GM19438 (cell line): ENCODE results near the gene SOWAHC.
"Not testable (repeated sequence)": the region's sequence is repeated elsewhere in the genome, so short reads cannot be mapped to it uniquely, and the experiment has no call there.

Experiments used
- ATAC-seq: cut with Tn5 transposase; IDR thresholded peaks from one replicate; pipeline ENCODE4 v1.9.1; 2021; ENCODE audit warnings: low read depth; ENCODE audit not compliant: unreplicated experiment

Gene SOWAHC

DNA sequence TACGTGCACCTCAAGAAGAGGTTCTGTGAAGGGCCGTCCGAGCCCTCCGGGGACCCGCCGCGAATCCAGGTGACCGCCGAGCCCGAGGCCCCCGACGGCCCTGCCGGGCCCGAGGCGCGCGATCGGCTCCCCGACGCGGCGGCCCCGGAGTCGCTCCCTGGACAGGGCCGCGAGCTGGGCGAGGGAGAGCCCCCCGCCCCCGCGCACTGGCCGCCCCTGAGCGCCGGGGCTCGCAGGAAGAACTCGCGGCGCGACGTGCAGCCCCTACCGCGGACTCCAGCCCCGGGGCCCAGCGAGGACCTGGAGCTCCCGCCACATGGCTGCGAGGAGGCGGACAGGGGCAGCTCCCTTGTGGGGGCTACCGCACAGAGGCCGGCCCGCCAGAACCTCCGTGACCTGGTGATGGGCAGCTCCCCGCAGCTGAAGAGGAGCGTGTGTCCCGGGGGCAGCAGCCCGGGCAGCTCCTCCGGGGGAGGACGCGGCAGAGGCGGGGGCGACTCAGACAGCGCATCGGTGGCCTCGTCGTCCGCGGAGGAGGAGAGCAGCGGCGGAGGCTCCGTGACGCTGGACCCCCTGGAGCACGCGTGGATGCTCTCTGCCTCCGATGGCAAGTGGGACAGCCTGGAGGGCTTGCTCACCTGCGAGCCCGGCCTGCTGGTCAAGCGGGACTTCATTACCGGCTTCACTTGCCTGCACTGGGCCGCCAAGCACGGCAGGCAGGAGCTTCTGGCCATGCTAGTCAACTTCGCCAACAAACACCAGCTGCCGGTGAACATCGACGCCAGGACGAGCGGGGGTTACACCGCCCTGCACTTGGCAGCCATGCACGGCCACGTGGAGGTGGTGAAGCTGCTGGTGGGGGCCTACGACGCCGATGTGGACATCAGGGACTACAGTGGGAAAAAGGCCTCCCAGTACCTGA lies 812 bp downstream of the SOWAHC start:
- no peak for ATAC-seq

DNA sequence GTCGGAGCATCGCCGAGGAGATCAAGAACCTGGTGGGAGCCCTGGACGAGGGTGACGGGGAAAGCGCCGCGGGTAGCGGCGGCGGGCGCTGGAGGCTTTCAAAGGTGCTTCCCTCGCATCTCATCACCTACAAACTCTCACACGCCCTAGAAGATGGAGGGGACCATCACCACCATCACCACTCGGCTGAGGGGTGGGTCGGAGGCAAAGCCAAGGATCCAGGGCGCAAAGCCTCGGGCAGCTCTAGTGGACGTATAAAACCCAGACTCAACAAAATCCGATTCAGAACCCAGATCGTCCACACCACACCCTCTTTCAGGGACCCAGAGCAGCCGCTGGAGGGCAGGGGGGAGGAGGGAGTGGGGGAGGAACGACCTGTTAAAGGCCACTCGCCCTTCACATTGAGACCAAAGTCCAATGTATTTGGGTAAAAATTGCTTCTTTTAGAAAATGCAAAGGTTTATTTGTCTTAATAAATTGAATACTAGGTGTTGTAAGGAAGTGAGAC lies 1.5 kb downstream of the SOWAHC start:
- ATAC-seq: no peak

DNA sequence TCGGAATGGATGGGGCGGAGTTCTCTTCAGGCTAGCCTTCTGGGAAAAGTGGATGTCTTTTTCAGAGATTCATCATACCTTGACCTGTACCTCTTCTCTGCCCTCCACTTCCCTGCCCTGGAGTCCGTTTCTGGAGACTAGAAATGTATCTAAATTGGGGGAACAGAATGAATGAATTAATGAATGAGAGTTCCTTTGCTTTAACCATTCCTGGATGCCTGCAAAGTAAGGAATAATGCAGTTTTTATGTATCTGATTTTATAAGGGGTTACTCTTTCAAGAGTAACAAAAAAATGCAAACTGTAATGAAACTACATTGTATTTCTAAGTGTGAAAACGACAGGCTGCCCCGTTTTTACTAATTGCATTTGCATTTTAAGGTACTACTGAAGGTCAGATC lies 2.0 kb downstream of the SOWAHC start:
- no peak for ATAC-seq

DNA sequence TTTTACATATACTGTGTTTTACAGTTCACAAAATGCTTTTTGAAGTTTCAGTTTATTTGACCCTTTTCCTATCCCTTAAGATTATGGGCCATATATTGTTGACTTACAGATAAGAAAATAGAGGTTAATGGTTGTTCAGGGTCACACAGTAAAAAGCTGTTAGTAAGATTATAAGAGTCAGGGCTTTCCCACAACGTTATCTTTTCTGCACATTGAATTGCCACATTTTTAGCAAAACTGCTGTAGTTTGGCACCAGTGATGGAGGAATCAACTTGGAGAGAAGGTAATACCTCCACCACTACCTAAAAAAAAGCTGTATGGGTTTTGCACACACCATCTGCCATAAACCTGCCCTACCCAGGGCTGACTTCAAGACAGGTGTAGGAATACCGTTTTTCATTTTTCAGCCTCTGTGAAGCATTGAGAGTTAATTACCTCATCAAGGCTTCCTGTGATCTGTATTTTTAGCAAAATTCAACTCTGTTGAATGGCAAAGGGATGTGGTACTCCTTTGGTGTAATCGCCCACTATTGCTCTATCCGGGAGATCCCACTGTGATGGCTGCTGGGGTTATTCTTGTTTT lies 5.0 kb downstream of the SOWAHC start:
- no peak for ATAC-seq

DNA sequence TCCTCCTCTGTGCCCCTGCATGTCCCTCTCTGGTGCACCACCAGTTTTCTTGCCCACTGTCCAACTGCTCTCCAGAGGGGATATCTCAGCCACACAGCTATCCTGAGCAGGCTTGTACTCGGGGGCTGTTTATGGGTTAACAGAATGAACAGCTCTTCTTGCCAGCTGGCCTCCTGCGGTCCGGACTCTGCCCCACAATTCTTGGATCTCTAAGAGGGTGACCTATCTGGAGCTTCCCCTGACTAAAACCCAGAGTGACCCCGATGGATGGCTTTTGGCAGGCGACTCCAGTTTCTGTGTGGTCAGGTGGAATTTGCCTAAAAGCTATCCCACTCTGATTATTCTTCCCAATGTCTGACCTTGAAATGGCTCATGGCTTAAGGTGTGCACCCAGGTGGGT lies 9.1 kb downstream of the SOWAHC start:
- ATAC-seq: no peak

DNA sequence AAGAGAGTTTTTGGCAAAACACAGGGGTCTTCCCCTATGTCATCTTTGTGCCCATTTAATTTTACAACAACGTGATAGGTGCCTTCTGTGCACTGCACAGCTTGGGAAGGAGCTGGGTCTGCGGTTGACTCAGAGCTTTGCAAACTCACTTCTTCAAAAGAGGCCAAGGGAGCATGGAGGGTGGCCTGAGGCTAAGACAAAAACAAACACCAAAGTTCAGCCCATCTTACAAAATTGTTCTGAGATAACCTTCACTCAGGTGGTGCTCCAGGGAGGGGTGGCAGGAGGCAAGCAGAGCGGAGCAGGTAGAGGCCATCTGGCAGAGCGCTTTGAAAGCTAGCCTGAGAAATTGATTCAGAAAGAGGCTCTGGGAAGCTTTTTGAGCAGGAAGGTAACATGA lies 9.8 kb downstream of the SOWAHC start:
- no peak for ATAC-seq

DNA sequence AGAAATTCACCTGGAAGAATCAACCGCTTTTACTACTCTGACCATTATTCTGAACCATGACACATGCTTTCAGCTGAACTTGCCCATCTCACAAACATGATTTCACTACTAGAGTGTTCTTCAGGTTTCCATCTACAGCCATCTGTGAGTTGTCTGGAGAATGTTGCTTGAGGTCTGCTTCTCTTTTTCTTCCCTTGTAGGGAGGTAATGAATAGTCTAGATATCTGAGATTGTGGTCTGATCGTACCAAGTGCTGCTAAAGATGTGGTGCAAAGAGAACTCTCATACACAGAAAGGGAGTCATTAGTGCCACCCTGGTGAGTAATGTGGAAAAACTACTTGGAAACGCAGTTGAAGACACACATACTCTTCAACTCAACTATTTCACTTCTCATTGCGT lies 10.2 kb downstream of the SOWAHC start:
- no peak for ATAC-seq

DNA sequence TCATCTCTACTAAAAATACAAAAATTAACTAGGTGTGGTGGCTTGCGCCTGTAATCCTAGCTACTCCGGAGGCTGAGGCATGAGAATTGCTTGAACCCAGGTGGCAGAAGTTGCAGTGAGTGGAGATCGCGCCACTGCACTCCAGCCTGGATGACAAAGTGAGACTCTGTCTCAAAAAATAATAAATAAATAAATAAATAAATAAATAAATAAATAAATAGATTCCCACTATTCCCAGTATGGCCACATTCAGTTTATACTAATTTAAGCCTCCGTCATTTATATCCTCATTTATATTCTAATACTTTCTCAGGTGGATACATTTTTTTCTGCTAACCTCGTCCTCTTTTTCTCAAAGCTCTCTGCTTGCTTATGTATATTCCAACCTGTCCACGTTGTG lies 14.2 kb downstream of the SOWAHC start:
- ATAC-seq: not testable (repeated sequence)

DNA sequence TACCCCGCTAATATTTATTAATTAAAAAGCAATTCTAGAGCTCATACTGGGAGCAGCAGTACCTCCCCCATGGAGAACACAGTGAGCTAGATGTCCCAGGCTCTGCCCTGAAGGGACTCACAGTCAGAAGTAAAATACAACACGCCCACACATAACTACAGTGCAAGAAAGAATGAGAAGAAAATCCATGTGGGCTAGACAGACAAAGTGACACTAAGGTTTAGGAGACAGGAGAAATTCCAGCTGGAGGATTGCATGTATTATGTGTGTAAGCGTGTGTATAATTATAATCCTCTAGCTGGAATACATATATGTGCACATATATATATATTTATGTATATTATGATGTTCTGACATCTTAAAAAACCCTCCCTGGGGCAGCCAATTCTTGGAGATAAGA lies 15.7 kb downstream of the SOWAHC start:
- no peak for ATAC-seq

DNA sequence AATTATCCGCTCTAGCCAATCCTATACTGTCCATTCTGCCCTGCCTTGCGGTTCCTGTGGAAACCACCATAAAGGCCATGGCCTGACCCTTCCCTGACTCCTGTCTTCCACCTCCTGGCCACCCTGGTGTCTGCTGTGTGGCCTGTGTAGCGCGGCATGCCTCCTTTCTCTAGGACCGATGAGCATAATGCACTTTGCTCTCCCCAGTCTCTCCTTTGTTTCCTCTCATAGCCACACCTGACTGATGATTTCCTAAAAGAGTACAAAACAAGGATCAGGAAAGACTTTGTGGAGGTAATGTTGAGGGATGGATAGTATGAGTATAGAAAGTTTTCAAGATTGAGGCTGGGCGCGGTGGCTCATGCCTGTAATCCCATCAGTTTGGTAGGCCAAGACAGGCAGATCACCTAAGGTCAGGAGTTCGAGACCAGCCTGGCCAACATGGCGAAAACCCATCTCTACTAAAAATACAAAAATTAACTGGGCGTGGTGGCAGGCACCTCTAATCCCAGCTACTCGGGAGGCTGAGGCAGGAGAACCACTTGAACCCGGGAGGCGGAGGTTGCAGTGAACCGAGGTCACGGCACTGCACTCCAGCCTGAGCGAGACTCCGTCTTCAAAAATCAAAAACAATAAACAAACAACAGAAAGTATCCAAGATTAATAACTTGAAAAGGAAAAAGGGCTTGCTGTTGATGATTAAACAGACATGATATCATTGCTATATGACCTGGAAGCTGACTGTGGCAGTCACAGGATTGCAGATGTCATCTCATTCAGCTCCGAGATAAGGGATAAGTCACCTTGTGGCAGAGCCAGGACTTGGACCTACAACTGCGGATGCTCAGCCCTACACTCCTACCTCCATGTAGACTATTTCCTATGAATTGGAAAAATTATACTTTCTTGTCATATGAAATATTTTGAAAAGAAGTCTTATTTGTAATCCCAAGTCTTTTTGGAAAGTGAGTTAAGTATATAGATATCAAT lies 16.6 kb downstream of the SOWAHC start:
- no peak for ATAC-seq

DNA sequence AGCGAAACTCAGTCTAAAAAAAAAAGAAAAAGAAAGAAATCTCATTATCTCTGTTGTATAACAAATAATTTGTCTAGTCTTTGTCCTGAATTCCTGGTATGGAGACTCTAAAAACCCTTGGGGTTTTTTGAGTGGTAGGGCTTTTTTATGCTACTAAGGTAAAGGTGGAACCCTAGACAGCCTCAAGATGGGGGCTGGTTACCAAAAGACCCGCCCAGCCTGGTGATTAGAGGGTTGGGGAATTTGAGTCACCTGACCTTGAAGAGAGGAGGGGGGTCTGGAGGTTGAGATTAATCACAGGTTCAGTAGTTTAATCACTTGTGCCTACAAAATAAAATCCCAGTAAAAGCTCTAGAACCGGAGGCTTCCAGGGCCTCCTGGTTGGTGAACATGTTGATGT lies 17.6 kb downstream of the SOWAHC start:
- no peak for ATAC-seq

DNA sequence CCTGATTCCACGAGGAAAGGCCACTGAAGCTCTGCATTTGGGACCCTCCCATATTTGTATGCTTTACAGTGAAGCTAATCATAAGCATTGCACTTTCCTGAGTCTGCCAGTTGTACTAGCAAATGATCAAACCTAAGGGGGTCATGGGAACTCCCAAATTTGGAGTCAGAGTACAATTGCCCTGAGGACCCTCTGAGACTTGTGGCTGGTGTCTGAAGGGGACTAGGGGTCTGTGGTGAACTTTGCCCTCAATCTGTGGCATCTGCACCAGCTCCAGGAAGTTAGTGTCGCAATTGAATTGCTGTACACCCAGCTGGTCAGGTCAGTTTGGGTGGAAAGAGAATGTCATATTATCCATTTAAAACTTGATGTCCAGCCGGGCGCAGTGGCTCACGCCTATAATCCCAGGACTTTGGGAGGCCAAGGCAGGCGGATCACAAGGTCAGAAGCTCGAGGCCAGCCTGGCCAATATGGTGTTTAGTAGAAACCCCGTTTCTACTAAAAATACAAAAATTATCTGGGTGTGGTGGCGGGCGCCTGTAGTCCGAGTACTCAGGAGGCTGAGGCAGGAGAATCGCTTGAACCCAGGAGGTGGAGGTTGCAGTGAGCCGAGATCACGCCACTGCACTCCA lies 18.1 kb downstream of the SOWAHC start:
- no peak for ATAC-seq

DNA sequence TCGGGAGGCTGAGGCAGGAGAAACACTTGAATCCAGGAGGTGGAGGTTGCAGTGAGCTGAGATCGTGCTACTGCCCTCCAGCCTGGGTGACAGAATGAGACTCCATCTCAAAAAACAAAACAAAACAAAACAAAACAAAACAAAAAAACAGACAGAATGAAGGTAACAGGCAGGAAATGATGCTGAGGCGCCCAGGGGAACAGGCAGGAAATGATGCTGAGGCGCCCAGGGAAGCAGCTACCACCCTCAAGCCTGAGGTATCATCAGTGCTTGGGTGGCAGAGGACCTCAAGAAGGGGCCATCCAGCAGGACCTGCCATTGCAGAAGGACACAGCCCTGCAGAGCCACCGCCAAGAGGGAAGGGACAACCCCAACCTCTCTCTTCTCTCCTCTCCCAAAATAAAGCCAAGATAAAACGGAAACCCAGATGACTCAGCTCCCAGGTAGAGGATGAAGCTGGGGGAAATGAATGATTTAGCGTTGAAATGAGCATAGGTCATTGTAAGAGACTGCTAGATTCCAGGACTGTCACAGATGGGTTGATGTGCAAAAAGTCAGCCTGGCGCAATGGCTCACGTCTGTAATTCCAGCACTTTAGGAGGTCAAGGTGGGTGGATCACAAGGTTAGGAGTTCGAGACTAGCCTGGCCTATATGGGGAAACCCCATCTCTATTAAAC lies 19.3 kb downstream of the SOWAHC start:
- no peak for ATAC-seq

DNA sequence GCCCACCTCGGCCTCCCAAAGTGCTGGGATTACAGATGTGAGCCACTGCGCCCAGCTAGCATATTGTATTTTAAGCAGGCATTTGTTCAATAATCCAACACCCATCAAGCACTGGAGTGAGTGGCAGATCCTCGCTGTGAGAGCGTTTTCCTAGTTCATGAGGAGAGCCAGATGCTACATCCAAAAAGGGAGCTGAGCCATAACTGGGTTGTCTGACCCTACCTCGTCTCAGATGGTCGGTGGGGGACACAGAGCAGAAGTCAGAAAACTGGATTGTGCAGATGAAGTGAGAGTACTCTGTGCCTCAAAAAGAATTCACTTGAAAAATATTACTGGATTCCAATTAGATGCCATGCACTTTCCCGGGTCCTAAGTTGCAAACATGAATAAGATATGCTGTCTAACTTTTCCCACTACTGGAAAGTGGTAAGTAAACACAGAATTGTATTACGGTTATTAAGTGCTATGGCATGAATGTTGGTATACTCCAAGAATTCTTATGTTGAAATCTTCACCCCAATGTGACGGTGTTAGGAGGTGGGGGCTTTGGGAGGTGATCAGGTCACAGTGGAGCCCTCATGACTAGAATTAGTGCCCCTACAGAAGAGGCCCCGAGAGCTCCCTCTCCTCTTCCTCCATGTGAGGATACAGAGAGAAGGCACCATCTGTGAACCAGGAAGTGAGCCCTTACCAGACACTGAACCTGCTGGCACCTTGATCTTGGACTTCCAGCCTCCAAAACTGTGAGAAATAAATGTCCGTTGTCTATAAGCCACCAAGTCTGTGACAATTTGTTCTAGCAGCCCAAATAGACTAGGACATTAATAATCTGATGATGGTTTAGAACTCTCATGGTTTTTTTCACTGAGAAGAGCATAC lies 21.5 kb downstream of the SOWAHC start:
- ATAC-seq: no peak

DNA sequence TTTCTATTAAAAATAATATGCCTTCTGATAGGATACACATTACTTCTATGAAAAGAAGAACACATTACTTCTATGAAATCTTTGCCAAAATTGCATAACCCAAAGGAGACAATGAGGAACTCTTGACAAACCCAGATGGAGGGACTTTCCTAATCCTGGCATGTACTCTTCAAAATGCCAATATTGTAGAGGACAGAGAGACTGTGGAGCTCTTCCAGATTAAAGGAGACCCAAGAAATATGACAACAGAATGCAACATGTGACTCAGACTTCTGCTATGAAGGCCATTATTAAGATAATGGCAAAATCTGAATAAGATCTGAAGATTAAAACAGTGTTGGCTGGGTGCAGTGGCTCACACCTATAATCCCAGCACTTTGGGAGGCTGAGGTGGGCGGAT lies 22.2 kb downstream of the SOWAHC start:
- no peak for ATAC-seq

DNA sequence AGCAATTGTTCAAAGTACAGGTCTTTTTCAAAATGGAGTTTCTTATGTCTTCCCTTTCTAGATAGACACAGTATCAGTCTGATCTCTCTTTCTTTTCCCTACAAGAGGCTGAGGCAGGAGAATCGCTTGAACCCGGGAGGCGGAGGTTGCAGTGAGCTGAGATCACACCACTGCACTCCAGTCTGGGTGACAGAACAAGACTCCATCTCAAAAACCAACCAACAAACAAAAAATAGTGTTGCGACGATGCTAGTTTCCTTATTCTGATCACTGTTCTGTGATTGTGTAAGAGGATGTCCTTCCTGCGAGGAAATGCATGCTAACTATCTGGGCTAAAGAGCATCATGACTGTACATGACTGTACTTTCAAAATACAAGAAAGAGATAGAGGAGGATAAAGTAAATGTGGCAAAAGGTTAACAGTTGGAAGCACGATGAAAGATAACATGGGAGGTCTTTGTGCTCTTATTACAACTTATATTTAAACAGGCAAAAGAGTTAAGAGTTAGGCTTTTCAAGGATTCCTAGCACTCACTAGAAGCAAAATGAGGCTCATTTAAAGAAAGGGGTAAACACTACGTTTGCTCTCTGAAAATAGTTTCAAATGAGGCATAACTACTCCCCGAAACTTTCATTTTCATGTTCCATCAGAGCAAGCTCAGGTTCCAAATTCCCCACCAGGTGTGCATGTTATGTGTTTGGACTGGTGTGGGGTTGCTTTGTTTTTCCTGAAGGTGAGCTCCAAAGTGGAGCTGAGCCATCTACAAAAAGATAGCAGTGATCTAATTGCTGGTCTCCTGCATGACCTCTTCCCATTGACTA lies 23.8 kb downstream of the SOWAHC start:
- peak; percentile 76 for ATAC-seq

DNA sequence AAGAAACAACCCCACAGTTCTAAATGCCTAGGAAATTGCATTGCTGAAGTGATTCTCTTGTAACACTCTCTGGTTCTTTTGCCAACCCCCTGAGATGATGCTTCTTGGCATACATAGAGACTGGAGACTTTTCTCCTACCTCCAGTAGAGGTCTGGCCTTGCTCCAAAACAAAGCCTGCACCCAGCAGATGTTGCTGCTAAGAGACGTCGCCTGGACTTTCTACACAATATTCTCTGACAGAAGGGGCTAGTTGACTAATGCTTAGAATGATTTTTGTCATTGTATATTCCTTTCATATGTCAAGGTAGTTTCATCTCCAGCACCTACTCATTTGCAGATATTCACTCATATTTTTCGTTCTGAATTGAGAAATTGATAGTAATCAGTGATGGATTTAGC lies 24.6 kb downstream of the SOWAHC start:
- peak; percentile 52 for ATAC-seq

DNA sequence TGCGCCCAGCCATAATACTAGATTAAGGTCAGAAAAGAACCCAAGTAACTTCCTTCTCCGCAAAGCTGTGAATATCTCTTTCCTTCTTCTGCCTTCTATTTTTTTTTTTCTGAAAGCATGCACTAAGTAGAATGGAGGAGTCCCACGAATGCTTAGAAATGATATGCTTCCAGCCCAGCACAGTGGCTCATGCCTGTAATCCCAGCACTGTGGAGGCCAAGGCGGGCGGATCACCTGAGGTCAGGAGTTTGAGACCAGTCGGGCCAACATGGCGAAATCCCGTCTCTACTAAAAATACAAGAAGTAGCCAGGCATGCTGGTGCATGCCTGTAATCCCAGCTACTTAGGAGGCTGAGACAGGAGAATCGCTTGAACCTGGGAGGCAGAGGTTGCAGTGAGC lies 25.8 kb downstream of the SOWAHC start:
- ATAC-seq: not testable (repeated sequence)
